ENCODE measurements around the gene PTPN14.

DNA sequence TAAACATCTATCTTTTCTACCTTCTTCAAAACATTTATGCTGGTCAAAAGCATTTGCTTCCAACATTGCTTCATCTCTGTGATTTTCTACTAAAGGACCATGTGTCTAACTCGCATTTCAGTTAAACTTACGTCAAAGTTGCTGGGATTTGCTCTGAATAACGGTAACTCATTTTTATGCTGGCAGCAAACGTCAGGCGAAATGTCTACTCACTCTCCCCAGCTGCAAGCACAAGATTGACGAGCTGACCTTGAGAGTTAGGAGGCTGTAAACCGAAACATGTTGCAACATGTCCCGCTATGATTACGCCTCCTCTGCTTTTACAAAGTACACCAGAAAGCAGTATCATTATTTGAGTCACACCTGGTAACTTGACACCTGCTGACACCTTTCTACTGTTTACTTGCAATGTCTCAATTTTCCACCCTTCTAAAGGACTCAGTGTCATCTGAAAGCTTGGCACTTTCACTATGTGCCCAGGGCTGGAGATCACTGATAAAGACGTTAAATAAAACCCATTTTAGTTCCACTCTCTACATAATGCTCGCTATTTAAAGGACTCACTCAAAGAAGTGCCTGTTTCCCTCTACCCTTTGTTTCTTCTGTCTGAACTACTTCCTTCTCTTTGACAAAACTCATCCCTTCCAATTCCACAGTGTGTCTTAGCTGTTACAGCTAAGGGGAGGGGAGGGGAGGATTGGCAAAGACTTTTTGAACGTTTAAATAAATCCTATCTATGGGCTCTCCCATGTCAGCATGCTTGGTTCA, 111.9 kb downstream of the PTPN14 start:
- TF ChIP-seq, protein P1, sequence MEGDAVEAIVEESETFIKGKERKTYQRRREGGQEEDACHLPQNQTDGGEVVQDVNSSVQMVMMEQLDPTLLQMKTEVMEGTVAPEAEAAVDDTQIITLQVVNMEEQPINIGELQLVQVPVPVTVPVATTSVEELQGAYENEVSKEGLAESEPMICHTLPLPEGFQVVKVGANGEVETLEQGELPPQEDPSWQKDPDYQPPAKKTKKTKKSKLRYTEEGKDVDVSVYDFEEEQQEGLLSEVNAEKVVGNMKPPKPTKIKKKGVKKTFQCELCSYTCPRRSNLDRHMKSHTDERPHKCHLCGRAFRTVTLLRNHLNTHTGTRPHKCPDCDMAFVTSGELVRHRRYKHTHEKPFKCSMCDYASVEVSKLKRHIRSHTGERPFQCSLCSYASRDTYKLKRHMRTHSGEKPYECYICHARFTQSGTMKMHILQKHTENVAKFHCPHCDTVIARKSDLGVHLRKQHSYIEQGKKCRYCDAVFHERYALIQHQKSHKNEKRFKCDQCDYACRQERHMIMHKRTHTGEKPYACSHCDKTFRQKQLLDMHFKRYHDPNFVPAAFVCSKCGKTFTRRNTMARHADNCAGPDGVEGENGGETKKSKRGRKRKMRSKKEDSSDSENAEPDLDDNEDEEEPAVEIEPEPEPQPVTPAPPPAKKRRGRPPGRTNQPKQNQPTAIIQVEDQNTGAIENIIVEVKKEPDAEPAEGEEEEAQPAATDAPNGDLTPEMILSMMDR (IDR thresholded peaks at IDR 0.05): no peak
- no peak for TF ChIP-seq POLR2A (IDR thresholded peaks at IDR 0.05)
